Measurements from ENCODE around the gene PDIA2. TPM values are rescaled to one million over a fixed set of nuclear protein-coding genes. Genes with fewer than 3 reads are reported as not detected.
A peak's percentile ranks its signal among the peaks of the same experiment; 100 is the strongest.

The PDIA2 gene
- total RNA-seq, 4 donors from 2014 or later = 0.97 TPM; not detected in 3

GRCh38 chr16:273547-274421 lies 9.2 kb upstream of the PDIA2 start:
- Histone ChIP-seq H3K4me3 (no peak overlapping the region), H3K27ac (no peak overlapping the region), H3K27me3 (no peaks in the 10 kb centered on the region), H3K36me3 (no peaks in the 10 kb centered on the region), H3K9me3 (no peaks in the 10 kb centered on the region), H3K4me1 (peaks cover 0 to 5% of the 10 kb centered on the region in 2 donors)
- no peak for DNase-seq
- TF ChIP-seq POLR2A (IDR thresholded peaks at IDR 0.05) = no peak
- TF ChIP-seq, protein P1, sequence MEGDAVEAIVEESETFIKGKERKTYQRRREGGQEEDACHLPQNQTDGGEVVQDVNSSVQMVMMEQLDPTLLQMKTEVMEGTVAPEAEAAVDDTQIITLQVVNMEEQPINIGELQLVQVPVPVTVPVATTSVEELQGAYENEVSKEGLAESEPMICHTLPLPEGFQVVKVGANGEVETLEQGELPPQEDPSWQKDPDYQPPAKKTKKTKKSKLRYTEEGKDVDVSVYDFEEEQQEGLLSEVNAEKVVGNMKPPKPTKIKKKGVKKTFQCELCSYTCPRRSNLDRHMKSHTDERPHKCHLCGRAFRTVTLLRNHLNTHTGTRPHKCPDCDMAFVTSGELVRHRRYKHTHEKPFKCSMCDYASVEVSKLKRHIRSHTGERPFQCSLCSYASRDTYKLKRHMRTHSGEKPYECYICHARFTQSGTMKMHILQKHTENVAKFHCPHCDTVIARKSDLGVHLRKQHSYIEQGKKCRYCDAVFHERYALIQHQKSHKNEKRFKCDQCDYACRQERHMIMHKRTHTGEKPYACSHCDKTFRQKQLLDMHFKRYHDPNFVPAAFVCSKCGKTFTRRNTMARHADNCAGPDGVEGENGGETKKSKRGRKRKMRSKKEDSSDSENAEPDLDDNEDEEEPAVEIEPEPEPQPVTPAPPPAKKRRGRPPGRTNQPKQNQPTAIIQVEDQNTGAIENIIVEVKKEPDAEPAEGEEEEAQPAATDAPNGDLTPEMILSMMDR (IDR thresholded peaks at IDR 0.05) = no peak
- intact Hi-C loops (cut with DNase I; ENCODE audit: low total_unique reads) = no loop called here

DNA sequence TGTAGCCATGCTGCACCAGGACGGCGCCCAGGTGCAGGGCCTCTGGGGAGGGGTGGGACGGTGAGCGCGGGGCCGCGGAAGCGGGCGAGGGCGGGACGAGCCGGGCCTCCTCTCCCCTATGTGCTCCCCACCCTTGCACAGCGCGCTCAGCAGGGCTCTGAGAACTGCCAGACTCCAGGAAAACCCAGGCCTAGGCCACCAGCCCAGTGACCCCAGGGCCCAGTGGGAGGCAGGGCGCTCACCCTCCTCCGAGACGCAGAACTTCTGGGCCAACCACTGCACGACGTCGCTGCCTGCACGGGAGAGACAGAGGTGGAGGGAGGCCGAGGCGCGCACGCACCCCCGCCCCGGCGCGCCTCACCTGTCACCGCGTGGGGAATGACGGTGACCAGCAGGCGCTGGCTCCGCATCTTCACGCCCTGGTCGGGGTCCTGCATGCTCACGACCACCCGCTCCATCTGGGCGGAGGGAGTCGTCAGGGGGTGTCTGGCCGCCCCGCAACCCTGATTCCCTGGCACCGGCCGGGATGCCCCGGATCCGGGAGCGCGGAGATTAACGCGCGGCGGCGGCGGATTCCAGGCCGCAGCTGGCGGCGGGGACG lies 7.8 kb upstream of the PDIA2 start:
- no peak for TF ChIP-seq POLR2A (IDR thresholded peaks at IDR 0.05)
- TF ChIP-seq, protein P1 (IDR thresholded peaks at IDR 0.05) = no peak
- no peak for DNase-seq
- Histone ChIP-seq H3K4me3 (peak overlapping the region; percentile 16 to 22), H3K36me3 (no peaks in the 10 kb centered on the region), H3K4me1 (peaks cover 0 to 8% of the 10 kb centered on the region in 2 donors), H3K27me3 (no peaks in the 10 kb centered on the region), H3K9me3 (no peaks in the 10 kb centered on the region), H3K27ac (no peak overlapping the region)
- intact Hi-C loops (cut with DNase I; ENCODE audit: low total_unique reads) = no loop called here

GRCh38 chr16:275786-276232 lies 7.2 kb upstream of the PDIA2 start, which contains the start of gene RGS11:
Gene RGS11, minus strand, starts transcription at chr16:275944. Its CDS starts 33 bp downstream, at chr16:275911.
- no peaks in the 10 kb centered on the region for H3K9me3 ChIP-seq
- TF ChIP-seq, protein P1 (IDR thresholded peaks at IDR 0.05) = no peak
- no peak for TF ChIP-seq POLR2A (IDR thresholded peaks at IDR 0.05)
- DNase-seq = no peak
- intact Hi-C loops (cut with DNase I; ENCODE audit: low total_unique reads) = no loop called here
- peaks cover 0 to 2% of the 10 kb centered on the region in 2 donors for H3K27me3 ChIP-seq
- no peak within 1 kb of the TSS for H3K27ac ChIP-seq
- H3K4me3 ChIP-seq = peak within 1 kb of the TSS; percentile 16 to 22
- peaks cover 0 to 11% of the 10 kb centered on the region in 2 donors for H3K4me1 ChIP-seq
- no peaks in the 10 kb centered on the region for H3K36me3 ChIP-seq

DNA sequence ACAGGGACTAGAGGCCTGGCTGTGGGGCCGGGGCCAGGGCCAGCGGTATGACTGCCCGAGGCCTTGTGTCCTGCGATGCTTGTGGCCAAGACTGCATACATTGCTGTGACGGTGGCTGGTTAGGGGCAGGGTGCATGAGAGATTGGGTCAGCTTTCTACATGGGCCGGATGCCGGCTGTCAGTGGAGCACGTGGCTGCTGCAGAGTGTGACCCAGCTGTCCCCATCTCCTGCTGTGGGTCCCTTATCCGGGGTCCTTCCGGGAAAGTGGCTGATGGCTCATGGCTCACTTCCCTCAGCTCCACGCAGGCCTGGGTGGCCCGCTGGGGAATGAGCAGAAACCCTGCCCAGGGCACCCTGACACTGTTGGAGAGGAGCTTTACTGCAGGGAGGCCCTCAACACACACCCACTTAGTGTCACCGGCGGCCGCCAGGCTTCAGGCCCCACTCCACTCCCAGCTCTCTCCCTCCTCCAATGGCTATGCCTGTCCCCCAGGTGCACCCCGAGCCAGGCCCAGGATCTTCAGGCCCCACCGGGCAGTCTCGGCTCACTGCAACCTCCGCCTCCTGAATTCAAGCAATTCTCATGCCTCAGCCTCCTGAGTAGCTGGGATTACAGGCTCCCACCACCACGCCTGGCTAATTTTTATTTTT lies 6.4 kb upstream of the PDIA2 start:
- intact Hi-C loops (cut with DNase I; ENCODE audit: low total_unique reads) = no loop called here
- Histone ChIP-seq H3K4me1 (peaks cover 0 to 14% of the 10 kb centered on the region in 2 donors), H3K4me3 (no peak overlapping the region), H3K27me3 (peaks cover 3 to 7% of the 10 kb centered on the region in 2 donors), H3K9me3 (no peaks in the 10 kb centered on the region), H3K36me3 (no peaks in the 10 kb centered on the region), H3K27ac (no peak overlapping the region)
- TF ChIP-seq, protein P1 (IDR thresholded peaks at IDR 0.05) = no peak
- TF ChIP-seq POLR2A (IDR thresholded peaks at IDR 0.05) = no peak
- no peak for DNase-seq

Data from uterus (tissue), 4 donors.